ENCODE measurements around the gene KIAA1143. TPM values are rescaled to one million over a fixed set of nuclear protein-coding genes. Genes with fewer than 3 reads are reported as not detected.
A peak's percentile ranks its signal among the peaks of the same experiment; 100 is the strongest.

Gene KIAA1143
- total and polyA plus RNA-seq, 2 of the 13 experiments (the other 11 are each of a cell fraction or from before 2014, with no cell fraction given): 9.9 to 27.2 TPM

GRCh38 chr3:44761424-44762169, at the start of gene KIAA1143, which contains the start of gene KIF15 (continued):
- TF ChIP-seq, protein P1, sequence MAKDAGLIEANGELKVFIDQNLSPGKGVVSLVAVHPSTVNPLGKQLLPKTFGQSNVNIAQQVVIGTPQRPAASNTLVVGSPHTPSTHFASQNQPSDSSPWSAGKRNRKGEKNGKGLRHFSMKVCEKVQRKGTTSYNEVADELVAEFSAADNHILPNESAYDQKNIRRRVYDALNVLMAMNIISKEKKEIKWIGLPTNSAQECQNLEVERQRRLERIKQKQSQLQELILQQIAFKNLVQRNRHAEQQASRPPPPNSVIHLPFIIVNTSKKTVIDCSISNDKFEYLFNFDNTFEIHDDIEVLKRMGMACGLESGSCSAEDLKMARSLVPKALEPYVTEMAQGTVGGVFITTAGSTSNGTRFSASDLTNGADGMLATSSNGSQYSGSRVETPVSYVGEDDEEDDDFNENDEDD (CRISPR knock-in tag; IDR thresholded peaks at IDR 0.05; ENCODE audit: borderline replicate concordance): peak; percentile 100
- TF ChIP-seq, protein P2, sequence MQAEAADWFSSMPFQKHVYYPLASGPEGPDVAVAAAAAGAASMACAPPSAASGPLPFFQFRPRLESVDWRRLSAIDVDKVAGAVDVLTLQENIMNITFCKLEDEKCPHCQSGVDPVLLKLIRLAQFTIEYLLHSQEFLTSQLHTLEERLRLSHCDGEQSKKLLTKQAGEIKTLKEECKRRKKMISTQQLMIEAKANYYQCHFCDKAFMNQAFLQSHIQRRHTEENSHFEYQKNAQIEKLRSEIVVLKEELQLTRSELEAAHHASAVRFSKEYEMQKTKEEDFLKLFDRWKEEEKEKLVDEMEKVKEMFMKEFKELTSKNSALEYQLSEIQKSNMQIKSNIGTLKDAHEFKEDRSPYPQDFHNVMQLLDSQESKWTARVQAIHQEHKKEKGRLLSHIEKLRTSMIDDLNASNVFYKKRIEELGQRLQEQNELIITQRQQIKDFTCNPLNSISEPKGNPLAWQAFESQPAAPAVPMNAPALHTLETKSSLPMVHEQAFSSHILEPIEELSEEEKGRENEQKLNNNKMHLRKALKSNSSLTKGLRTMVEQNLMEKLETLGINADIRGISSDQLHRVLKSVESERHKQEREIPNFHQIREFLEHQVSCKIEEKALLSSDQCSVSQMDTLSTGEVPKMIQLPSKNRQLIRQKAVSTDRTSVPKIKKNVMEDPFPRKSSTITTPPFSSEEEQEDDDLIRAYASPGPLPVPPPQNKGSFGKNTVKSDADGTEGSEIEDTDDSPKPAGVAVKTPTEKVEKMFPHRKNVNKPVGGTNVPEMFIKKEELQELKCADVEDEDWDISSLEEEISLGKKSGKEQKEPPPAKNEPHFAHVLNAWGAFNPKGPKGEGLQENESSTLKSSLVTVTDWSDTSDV (CRISPR knock-in tag; IDR thresholded peaks at IDR 0.05): 0 out of 2 replicates have a peak, but pooled peaks have one; percentile 17
- no peak for TF ChIP-seq SMC3 (IDR thresholded peaks at IDR 0.05; ENCODE audit: low read length)
- no peak for TF ChIP-seq ZNF512 (CRISPR knock-in tag; IDR thresholded peaks at IDR 0.05)
- TF ChIP-seq TOPORS (CRISPR knock-in tag; IDR thresholded peaks at IDR 0.05): peak; percentile 62; the same call in 1 of the 2 replicates
- TF ChIP-seq ZSCAN20 (CRISPR knock-in tag; IDR thresholded peaks at IDR 0.05; ENCODE audit: borderline replicate concordance): no peak
- TF ChIP-seq ZNF775 (CRISPR knock-in tag; IDR thresholded peaks at IDR 0.05; ENCODE audit: borderline replicate concordance): peak; percentile 52; the same call in 1 of the 2 replicates
- TF ChIP-seq ZNF761 (CRISPR knock-in tag; conservative IDR thresholded peaks at IDR 0.05): peak; percentile 85; the same call in 1 of the 2 replicates
- TF ChIP-seq ZMYM3 (CRISPR knock-in tag; IDR thresholded peaks at IDR 0.05): peak; percentile 22; the same call in 1 of the 2 replicates
- TF ChIP-seq ZNF446 (CRISPR knock-in tag; IDR thresholded peaks at IDR 0.05): no peak
- TF ChIP-seq, protein P3, sequence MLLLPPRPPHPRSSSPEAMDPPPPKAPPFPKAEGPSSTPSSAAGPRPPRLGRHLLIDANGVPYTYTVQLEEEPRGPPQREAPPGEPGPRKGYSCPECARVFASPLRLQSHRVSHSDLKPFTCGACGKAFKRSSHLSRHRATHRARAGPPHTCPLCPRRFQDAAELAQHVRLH (CRISPR knock-in tag; IDR thresholded peaks at IDR 0.05; ENCODE audit: borderline replicate concordance, low read depth): peak; percentile 77; the same call in 1 of the 2 replicates
- no peak for TF ChIP-seq ZNF780A (CRISPR knock-in tag; IDR thresholded peaks at IDR 0.05)
- peak; percentile 27; the same call in 1 of the 2 replicates for TF ChIP-seq ZNF782 (CRISPR knock-in tag; IDR thresholded peaks at IDR 0.05; ENCODE audit: borderline replicate concordance)
- no peak for TF ChIP-seq TCF12 (IDR thresholded peaks at IDR 0.05)
- no peak for TF ChIP-seq TCF12 (CRISPR knock-in tag; IDR thresholded peaks at IDR 0.05)
- no peak for TF ChIP-seq SRSF4 (IDR thresholded peaks at IDR 0.05; ENCODE audit: low read depth, low read length, poor library complexity, severe bottlenecking)
- TF ChIP-seq PREB (CRISPR knock-in tag; IDR thresholded peaks at IDR 0.05): no peak
- no peak for TF ChIP-seq LCORL (IDR thresholded peaks at IDR 0.05)
- TF ChIP-seq LCORL (CRISPR knock-in tag; IDR thresholded peaks at IDR 0.05): peak; percentile 49; the same call in 1 of the 2 replicates
- no peak for TF ChIP-seq CCAR2 (optimal IDR thresholded peaks at IDR 0.05; ENCODE audit: low read depth, low read length)
- 0 out of 2 replicates have a peak, but pooled peaks have one; percentile 56 for TF ChIP-seq NKX3-1 (CRISPR knock-in tag; IDR thresholded peaks at IDR 0.05)
- TF ChIP-seq RARA (CRISPR knock-in tag; IDR thresholded peaks at IDR 0.05): no peak
- TF ChIP-seq ZNF563 (CRISPR knock-in tag; IDR thresholded peaks at IDR 0.05): no peak; the same call in 1 of the 2 replicates

All from HepG2 (cell line).